Sigmoid colon (tissue), 4 donors: ENCODE measurements around the gene SEC23A.

ENCODE experiments used
- EP300 ChIP-seq, 4 donors: sonication (generic); formaldehyde crosslinking; IDR thresholded peaks; one replicate each; pipeline ENCODE4 v1.6.1; 2017; ENCODE audit warnings: antibody characterized with exemption in 4 of 4
- TF ChIP-seq, protein P1 (sequence below), 4 experiments: fragments of 450-650 bp in 3 of 4; fragments of 200-600 bp in 1 of 4; IDR thresholded peaks; one replicate each; pipeline ENCODE4 v1.5.1; 2016 to 2019; ENCODE audit warnings: antibody characterized with exemption in 4 of 4, mild to moderate bottlenecking in 3 of 4, moderate library complexity in 2 of 4

DNA sequence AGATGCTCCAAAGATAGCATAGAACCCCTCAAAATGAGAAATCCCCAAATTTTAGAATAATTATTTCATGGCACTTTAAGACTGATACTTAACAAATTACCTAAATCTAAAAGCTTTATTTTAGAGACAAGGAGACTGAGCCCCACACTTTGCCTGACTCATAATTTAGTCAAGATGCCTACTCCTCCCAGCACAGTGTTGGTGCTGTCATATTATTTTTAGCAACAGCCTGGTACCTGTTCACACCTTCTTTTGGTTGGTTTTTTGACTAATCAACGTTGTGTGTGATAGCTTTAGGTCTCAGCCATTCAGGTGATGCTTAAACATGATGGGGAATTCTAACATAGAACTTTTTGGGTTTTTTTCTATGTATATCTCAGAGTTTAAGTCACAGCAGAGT lies 120.2 kb downstream of the SEC23A start:
- TF ChIP-seq, protein P1, sequence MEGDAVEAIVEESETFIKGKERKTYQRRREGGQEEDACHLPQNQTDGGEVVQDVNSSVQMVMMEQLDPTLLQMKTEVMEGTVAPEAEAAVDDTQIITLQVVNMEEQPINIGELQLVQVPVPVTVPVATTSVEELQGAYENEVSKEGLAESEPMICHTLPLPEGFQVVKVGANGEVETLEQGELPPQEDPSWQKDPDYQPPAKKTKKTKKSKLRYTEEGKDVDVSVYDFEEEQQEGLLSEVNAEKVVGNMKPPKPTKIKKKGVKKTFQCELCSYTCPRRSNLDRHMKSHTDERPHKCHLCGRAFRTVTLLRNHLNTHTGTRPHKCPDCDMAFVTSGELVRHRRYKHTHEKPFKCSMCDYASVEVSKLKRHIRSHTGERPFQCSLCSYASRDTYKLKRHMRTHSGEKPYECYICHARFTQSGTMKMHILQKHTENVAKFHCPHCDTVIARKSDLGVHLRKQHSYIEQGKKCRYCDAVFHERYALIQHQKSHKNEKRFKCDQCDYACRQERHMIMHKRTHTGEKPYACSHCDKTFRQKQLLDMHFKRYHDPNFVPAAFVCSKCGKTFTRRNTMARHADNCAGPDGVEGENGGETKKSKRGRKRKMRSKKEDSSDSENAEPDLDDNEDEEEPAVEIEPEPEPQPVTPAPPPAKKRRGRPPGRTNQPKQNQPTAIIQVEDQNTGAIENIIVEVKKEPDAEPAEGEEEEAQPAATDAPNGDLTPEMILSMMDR (IDR thresholded peaks at IDR 0.05), result no peak
- no peak for TF ChIP-seq EP300 (IDR thresholded peaks at IDR 0.05)
